GM12878 (cell line): Measurements from ENCODE around the gene FUBP3. TPM values are rescaled to one million over a fixed set of nuclear protein-coding genes. Genes with fewer than 3 reads are reported as not detected.

ENCODE experiments used
- ATAC-seq: fragments of 200-7000 bp; cut with Tn5 transposase; 3 replicates; pipeline ENCODE4 v1.9.1; 2020; ENCODE audit warnings: mild to moderate bottlenecking, moderate library complexity
- BruUV-seq: library from RNA; stranded (reverse); fragments of 400-500 nt; replicated peaks from 2 replicates; lab custom pipeline; 2021; lab: Mats Ljungman, UMichigan
- CTCF ChIA-PET: fragments of 300-600 bp; sonication (Branson Sonifier 250); formaldehyde crosslinking; extraction: SDS; loops from one replicate; lab custom pipeline; 2021; ENCODE audit warnings: inconsistent platforms; lab: Yijun Ruan, JAX
- POLR2A ChIA-PET: fragments of 350-600 bp; formaldehyde crosslinking; extraction: SDS; loops from one replicate; lab custom pipeline; 2021; ENCODE audit warnings: inconsistent platforms; lab: Charles Lee
- RAD21 ChIA-PET: fragments of 300-600 bp; sonication (Branson Sonifier 250); formaldehyde crosslinking; loops from one replicate; lab custom pipeline; 2023; ENCODE audit warnings: antibody characterized with exemption; ENCODE audit not compliant: unreplicated experiment; lab: Charles Lee
- SMC1A ChIA-PET: fragments of 300-600 bp; sonication (Branson Sonifier 250); formaldehyde crosslinking; loops from one replicate; lab custom pipeline; 2023; ENCODE audit not compliant: unreplicated experiment, uncharacterized antibody; lab: Charles Lee
- DNase-seq: peaks from one replicate; pipeline ENCODE4 v3.0.0-alpha.2; 2011; ENCODE audit warnings: low read depth, low spot score
- FAIRE-seq: peaks from 3 replicates; lab custom pipeline; 2011; peaks lifted over from hg19 to GRCh38; lab: Jason Lieb, UNC
- H2AFZ ChIP-seq: 2 replicates; pipeline ENCODE4 v1.6.0; 2011; ENCODE audit warnings: low read depth, low read length, control low read depth; ENCODE audit not compliant: control insufficient read depth
- H3K27ac ChIP-seq: 2 replicates; pipeline ENCODE4 v1.5.1; 2011; ENCODE audit warnings: control low read depth; ENCODE audit not compliant: control insufficient read depth, insufficient read depth
- H3K27me3 ChIP-seq, 2 experiments: replicated peaks in 1 of 2; 2 replicates each; pipeline versions ENCODE4 v1.6.0 to v1.6.1; 2011; ENCODE audit warnings: low read length in 1 of 2; ENCODE audit not compliant: control insufficient read depth in 2 of 2, insufficient read depth in 2 of 2
- H3K36me3 ChIP-seq, 2 experiments: 2 replicates each; pipeline ENCODE4 v1.5.1; 2011; ENCODE audit warnings: low read length in 1 of 2; ENCODE audit not compliant: control insufficient read depth in 2 of 2, insufficient read depth in 2 of 2
- H3K4me1 ChIP-seq: 2 replicates; pipeline ENCODE4 v1.6.1; 2011; ENCODE audit warnings: mild to moderate bottlenecking, low read length, moderate library complexity, mixed read lengths; ENCODE audit not compliant: control insufficient read depth, insufficient read depth
- H3K4me2 ChIP-seq: 2 replicates; pipeline ENCODE4 v1.6.0; 2011; ENCODE audit warnings: control low read depth; ENCODE audit not compliant: control insufficient read depth, insufficient read depth
- H3K4me3 ChIP-seq: fragments of 200-600 bp; sonication (generic); 2 replicates; pipeline ENCODE4 v1.5.1; 2016
- H3K79me2 ChIP-seq: 2 replicates; pipeline ENCODE4 v1.6.0; 2011; ENCODE audit warnings: low read length; ENCODE audit not compliant: control insufficient read depth, insufficient read depth
- H3K9ac ChIP-seq: 2 replicates; pipeline ENCODE4 v1.8.0; 2011; ENCODE audit warnings: low read length, control low read depth, mixed read lengths; ENCODE audit not compliant: control insufficient read depth, insufficient read depth
- H3K9me3 ChIP-seq: replicated peaks from 3 replicates; pipeline ENCODE4 v1.5.1; 2011; ENCODE audit warnings: mild to moderate bottlenecking, low read length; ENCODE audit not compliant: control insufficient read depth, insufficient read depth
- H4K20me1 ChIP-seq: 2 replicates; pipeline ENCODE4 v1.6.0; 2011; ENCODE audit not compliant: control insufficient read depth, insufficient read depth
- CBFB ChIP-seq: IDR thresholded peaks from 2 replicates; pipeline ENCODE4 v1.6.1; 2016; ENCODE audit warnings: antibody characterized with exemption, low read depth
- CBX3 ChIP-seq: fragments of 200-600 bp; sonication (generic); IDR thresholded peaks from 2 replicates; pipeline ENCODE4 v1.6.1; 2016; ENCODE audit warnings: low read depth, borderline replicate concordance
- CREB1 ChIP-seq: IDR thresholded peaks from 2 replicates; pipeline ENCODE4 v1.6.1; 2012; ENCODE audit warnings: low read depth, mild to moderate bottlenecking, inconsistent platforms
- KAT2A ChIP-seq: conservative IDR thresholded peaks from 2 replicates; pipeline ENCODE4 v1.6.1; 2011; ENCODE audit warnings: low read depth, low read length; ENCODE audit not compliant: control insufficient read depth
- MYC ChIP-seq: IDR thresholded peaks from 2 replicates; pipeline ENCODE4 v1.6.1; 2011; ENCODE audit warnings: mild to moderate bottlenecking, low read length, moderate library complexity, inconsistent platforms; ENCODE audit not compliant: insufficient read depth, insufficient replicate concordance, insufficient read length, severe bottlenecking
- NBN ChIP-seq: fragments of 450-650 bp; IDR thresholded peaks from 2 replicates; pipeline ENCODE4 v1.6.1; 2016
- PAX5 ChIP-seq: IDR thresholded peaks from 2 replicates; pipeline ENCODE4 v1.6.1; 2011; ENCODE audit warnings: low read depth, low read length, borderline replicate concordance
- RAD51 ChIP-seq: fragments of 450-650 bp; IDR thresholded peaks from 2 replicates; pipeline ENCODE4 v1.6.1; 2016; ENCODE audit warnings: moderate library complexity, mild to moderate bottlenecking, inconsistent platforms
- SMC3 ChIP-seq: IDR thresholded peaks from 2 replicates; pipeline ENCODE4 v1.6.1; 2011; ENCODE audit warnings: low read length, improper control_type of control experiment, borderline replicate concordance
- WRNIP1 ChIP-seq: IDR thresholded peaks from 2 replicates; pipeline ENCODE4 v1.6.1; 2011; ENCODE audit warnings: low read depth, low read length, improper control_type of control experiment, borderline replicate concordance
- ZNF217 ChIP-seq: fragments of 450-650 bp; IDR thresholded peaks from 2 replicates; pipeline ENCODE4 v1.6.1; 2017; ENCODE audit warnings: antibody characterized with exemption, mild to moderate bottlenecking
- WGBS: methylation state at CpG from one replicate; pipeline ENCODE4 v1.1.6; 2016; ENCODE audit warnings: low lambda C conversion rate; ENCODE audit not compliant: insufficient replicate concordance, insufficient coverage; ENCODE audit errors: missing lambda C conversion rate; 5-methylcytosine and 5-hydroxymethylcytosine counted together
- in situ Hi-C: fragments of 300-500 bp; cut with MboI; formaldehyde crosslinking; loops from 9 replicates; pipeline ENCODE4 v1.14.3; 2018; ENCODE audit warnings: mixed read lengths
- intact Hi-C: fragments of 100-400 bp; cut with micrococcal nuclease; formaldehyde crosslinking; loops from one replicate; pipeline ENCODE4 v1.14.2; 2022; ENCODE audit not compliant: unreplicated experiment
- polyA plus RNA-seq, 11 experiments: library from polyadenylated mRNA; depleted of rRNA in 4 of 11; unstranded in 6 of 11; stranded (reverse) in 5 of 11; fragments of >200 nt; fragmentation: Nextera tagmentation in 4 of 11; fragmentation: Illumina TruSeq in 1 of 11; extraction: Ambion mirVana in 4 of 11; extraction: Trizol in 1 of 11; gene quantifications; 1 replicate in 1 of 11; 2 replicates in 10 of 11; pipeline versions ENCODE4 v1.2.1 to v1.2.3, GENCODE V29; 2011 to 2016; ENCODE audit warnings: inconsistent platforms in 2 of 11, missing spikeins in 2 of 11, low read depth in 1 of 11
- total RNA-seq, 4 experiments: library from RNA; depleted of rRNA in 3 of 4; stranded (reverse); fragments of >200 nt in 3 of 4; fragmentation: Illumina TruSeq in 1 of 4; extraction: Trizol in 1 of 4; gene quantifications; 2 replicates each; pipeline versions ENCODE4 v1.2.1 to v1.2.3, GENCODE V29; 2013 to 2021
- TF ChIP-seq, protein P1 (sequence below): fragments of 450-650 bp; IDR thresholded peaks from 2 replicates; pipeline ENCODE4 v1.6.1; 2017; ENCODE audit warnings: borderline replicate concordance
- TF ChIP-seq, protein P2 (sequence below): fragments of 450-650 bp; conservative IDR thresholded peaks from 2 replicates; pipeline ENCODE4 v1.6.1; 2017; ENCODE audit warnings: mild to moderate bottlenecking, moderate library complexity
- TF ChIP-seq, protein P3 (sequence below): IDR thresholded peaks from 2 replicates; pipeline ENCODE4 v1.6.1; 2011; ENCODE audit warnings: borderline replicate concordance, low read depth, mild to moderate bottlenecking, moderate library complexity, mixed read lengths, low read length; ENCODE audit not compliant: insufficient read depth; ENCODE audit errors: extremely low read length

Gene FUBP3
- total and polyA plus RNA-seq, 10 of the 15 experiments (the other 5 are each of a cell fraction or from before 2014, with no cell fraction given) = 2.4 to 49.4 (median 37.2) TPM

DNA sequence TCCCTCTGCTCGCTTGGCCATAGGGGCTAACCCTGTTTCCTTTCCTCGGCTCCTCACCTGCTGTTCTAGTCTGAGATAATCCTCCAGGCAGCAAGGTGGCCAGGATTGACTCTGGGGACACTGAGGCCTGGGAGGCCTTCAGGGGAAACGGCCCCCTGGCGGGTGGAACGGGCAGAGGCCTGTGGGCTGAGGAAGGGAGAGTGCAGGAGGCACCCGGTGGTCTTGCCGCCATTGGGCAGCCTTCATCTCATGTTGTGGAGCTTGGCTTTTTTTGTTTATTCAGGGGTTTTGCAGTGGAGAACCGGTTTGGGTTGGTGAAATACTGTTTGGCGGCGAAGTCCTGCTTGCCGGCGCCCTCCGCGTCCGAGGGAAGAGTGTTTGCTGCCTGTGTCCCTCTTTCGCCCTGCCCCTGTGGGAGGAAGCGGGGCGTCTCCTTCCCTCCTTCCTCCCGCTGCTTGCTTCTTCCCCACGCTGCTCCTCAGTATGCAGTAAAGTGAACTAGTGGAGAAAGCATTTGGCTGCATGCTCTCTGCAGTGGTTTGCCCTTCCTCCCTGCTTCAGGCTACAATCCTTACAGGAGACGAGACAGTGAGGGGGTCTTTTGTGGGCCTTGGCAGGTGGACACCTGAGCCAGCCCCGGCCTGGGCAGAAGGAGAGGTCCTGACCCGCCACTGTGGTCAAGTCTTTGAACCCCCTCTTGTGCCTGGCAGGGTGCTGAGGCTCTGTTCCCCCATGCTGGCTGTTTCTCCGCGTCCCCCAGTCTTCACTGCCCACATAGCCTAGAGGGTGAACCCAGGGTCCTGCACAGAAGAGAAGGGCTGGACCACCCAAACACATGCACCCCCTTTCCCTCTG is 54.2 kb downstream of the FUBP3 start:
- intact Hi-C loops (no loop called here), in situ Hi-C loops (no loop called here)
- Histone ChIP-seq H4K20me1 (no peaks in the 10 kb centered on the region), H3K36me3 (peaks cover 4 to 41% of the 10 kb centered on the region in 2 experiments), H3K27me3 (no peaks in the 10 kb centered on the region), H2AFZ (no peak overlapping the region), H3K4me1 (no peaks in the 10 kb centered on the region), H3K27ac (no peak overlapping the region), H3K79me2 (no peaks in the 10 kb centered on the region), H3K4me3 (no peak overlapping the region), H3K4me2 (no peak overlapping the region), H3K9me3 (no peaks in the 10 kb centered on the region), H3K9ac (no peak overlapping the region)
- no TSS peak for BruUV-seq
- POLR2A ChIA-PET = no interaction called here
- RAD21 ChIA-PET = no interaction called here
- 96% methylated on average over 25 of the region's 25 CpGs for WGBS
- DNase-seq (no peak), ATAC-seq (no peak), FAIRE-seq (no peak)
- CTCF ChIA-PET = no interaction called here
- TF ChIP-seq, protein P1, sequence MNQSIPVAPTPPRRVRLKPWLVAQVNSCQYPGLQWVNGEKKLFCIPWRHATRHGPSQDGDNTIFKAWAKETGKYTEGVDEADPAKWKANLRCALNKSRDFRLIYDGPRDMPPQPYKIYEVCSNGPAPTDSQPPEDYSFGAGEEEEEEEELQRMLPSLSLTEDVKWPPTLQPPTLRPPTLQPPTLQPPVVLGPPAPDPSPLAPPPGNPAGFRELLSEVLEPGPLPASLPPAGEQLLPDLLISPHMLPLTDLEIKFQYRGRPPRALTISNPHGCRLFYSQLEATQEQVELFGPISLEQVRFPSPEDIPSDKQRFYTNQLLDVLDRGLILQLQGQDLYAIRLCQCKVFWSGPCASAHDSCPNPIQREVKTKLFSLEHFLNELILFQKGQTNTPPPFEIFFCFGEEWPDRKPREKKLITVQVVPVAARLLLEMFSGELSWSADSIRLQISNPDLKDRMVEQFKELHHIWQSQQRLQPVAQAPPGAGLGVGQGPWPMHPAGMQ = no peak
- TF ChIP-seq RAD51 (no peak), PAX5 (no peak), MYC (no peak), WRNIP1 (no peak), ZNF217 (no peak), NBN (no peak), CBFB (no peak), KAT2A (no peak), SMC3 (no peak), CBX3 (no peak), CREB1 (no peak)
- TF ChIP-seq, protein P2, sequence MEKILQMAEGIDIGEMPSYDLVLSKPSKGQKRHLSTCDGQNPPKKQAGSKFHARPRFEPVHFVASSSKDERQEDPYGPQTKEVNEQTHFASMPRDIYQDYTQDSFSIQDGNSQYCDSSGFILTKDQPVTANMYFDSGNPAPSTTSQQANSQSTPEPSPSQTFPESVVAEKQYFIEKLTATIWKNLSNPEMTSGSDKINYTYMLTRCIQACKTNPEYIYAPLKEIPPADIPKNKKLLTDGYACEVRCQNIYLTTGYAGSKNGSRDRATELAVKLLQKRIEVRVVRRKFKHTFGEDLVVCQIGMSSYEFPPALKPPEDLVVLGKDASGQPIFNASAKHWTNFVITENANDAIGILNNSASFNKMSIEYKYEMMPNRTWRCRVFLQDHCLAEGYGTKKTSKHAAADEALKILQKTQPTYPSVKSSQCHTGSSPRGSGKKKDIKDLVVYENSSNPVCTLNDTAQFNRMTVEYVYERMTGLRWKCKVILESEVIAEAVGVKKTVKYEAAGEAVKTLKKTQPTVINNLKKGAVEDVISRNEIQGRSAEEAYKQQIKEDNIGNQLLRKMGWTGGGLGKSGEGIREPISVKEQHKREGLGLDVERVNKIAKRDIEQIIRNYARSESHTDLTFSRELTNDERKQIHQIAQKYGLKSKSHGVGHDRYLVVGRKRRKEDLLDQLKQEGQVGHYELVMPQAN = no peak
- TF ChIP-seq, protein P3, sequence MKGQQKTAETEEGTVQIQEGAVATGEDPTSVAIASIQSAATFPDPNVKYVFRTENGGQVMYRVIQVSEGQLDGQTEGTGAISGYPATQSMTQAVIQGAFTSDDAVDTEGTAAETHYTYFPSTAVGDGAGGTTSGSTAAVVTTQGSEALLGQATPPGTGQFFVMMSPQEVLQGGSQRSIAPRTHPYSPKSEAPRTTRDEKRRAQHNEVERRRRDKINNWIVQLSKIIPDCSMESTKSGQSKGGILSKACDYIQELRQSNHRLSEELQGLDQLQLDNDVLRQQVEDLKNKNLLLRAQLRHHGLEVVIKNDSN = no peak
- SMC1A ChIA-PET = no interaction called here
